HG02571 (cell line): ENCODE results near the gene MTA3.

Experiments
- ATAC-seq: cut with Tn5 transposase; IDR thresholded peaks from one replicate; pipeline ENCODE4 v1.9.1; 2021; ENCODE audit warnings: mild to moderate bottlenecking, moderate library complexity; ENCODE audit not compliant: unreplicated experiment

The MTA3 gene

GRCh38 chr2:42658306-42658705, 89.9 kb downstream of the MTA3 start:
- no peak for ATAC-seq

- ATAC-seq: no peak
Measured at GRCh38 chr2:42659609-42660008, 91.2 kb downstream of the MTA3 start.

- peak; percentile 89 for ATAC-seq
Measured at GRCh38 chr2:42663106-42663780, 94.8 kb downstream of the MTA3 start.

GRCh38 chr2:42663828-42664227, 95.4 kb downstream of the MTA3 start:
- ATAC-seq: peak; percentile 25

GRCh38 chr2:42673989-42674579, 105.7 kb downstream of the MTA3 start:
- ATAC-seq: no peak

GRCh38 chr2:42675815-42676214, 107.4 kb downstream of the MTA3 start:
- ATAC-seq: no peak

GRCh38 chr2:42685303-42685702, 116.9 kb downstream of the MTA3 start:
- ATAC-seq: no peak

- no peak for ATAC-seq
Measured at GRCh38 chr2:42693013-42693615, 124.7 kb downstream of the MTA3 start.

- no peak for ATAC-seq
Measured at GRCh38 chr2:42693688-42694479, 125.5 kb downstream of the MTA3 start.

- no peak for ATAC-seq
Measured at GRCh38 chr2:42696987-42697386, 128.6 kb downstream of the MTA3 start.

GRCh38 chr2:42698940-42699339, 130.5 kb downstream of the MTA3 start:
- no peak for ATAC-seq

- no peak for ATAC-seq
Measured at GRCh38 chr2:42706836-42707235, 138.4 kb downstream of the MTA3 start.

- no peak for ATAC-seq
Measured at GRCh38 chr2:42708179-42708578, 139.7 kb downstream of the MTA3 start.

GRCh38 chr2:42711896-42712295, 143.5 kb downstream of the MTA3 start:
- no peak for ATAC-seq

GRCh38 chr2:42712934-42713333, 144.5 kb downstream of the MTA3 start:
- no peak for ATAC-seq

GRCh38 chr2:42713920-42714319, 145.5 kb downstream of the MTA3 start:
- ATAC-seq: no peak

GRCh38 chr2:42714686-42715085, 146.3 kb downstream of the MTA3 start:
- ATAC-seq: no peak

- no peak for ATAC-seq
Measured at GRCh38 chr2:42721898-42722297, 153.5 kb downstream of the MTA3 start.

- peak; percentile 94 for ATAC-seq
Measured at GRCh38 chr2:42722320-42723190, 154.1 kb downstream of the MTA3 start.

GRCh38 chr2:42723465-42723864, 155.0 kb downstream of the MTA3 start:
- no peak for ATAC-seq

GRCh38 chr2:42724886-42725285, 156.5 kb downstream of the MTA3 start:
- no peak for ATAC-seq
